Omental fat pad (tissue), 4 donors: Measurements from ENCODE around the gene PARP12. TPM values are rescaled to one million over a fixed set of nuclear protein-coding genes. Genes with fewer than 3 reads are reported as not detected.

Source experiments
- ATAC-seq: fragments of 150-250 bp; one replicate; pipeline ENCODE4 v1.9.1; 2016; ENCODE audit warnings: mild to moderate bottlenecking, moderate library complexity; ENCODE audit not compliant: low FRiP score
- DNase-seq: peaks from one replicate; pipeline ENCODE4 v3.0.0-alpha.2; 2019; ENCODE audit warnings: low spot score
- CTCF ChIP-seq, 3 donors: fragments of 450-650 bp; IDR thresholded peaks; one replicate each; pipeline ENCODE4 v1.5.1; 2016 to 2017; ENCODE audit warnings: antibody characterized with exemption in 3 of 3, mild to moderate bottlenecking in 3 of 3, moderate library complexity in 2 of 3
- total RNA-seq, 4 donors: library from RNA; depleted of rRNA; stranded (reverse); fragments of >200 nt; gene quantifications; one replicate each; pipeline ENCODE4 v1.1.0, GENCODE V29; 2016

PARP12 gene
- total RNA-seq, 4 donors from 2014 or later = 15.6 to 85.1 (median 45.6) TPM

- DNase-seq (no peak), ATAC-seq (no peak)
- TF ChIP-seq CTCF (IDR thresholded peaks at IDR 0.05) = no peak
Measured at GRCh38 chr7:139993592-139993991, 69.2 kb downstream of the PARP12 start.

- ATAC-seq = no peak
- TF ChIP-seq CTCF (IDR thresholded peaks at IDR 0.05) = no peak
- DNase-seq = no peak
Measured at GRCh38 chr7:139993169-139993568, 69.6 kb downstream of the PARP12 start.

GRCh38 chr7:139992353-139993044 lies 70.3 kb downstream of the PARP12 start:
- no peak for TF ChIP-seq CTCF (IDR thresholded peaks at IDR 0.05)
- ATAC-seq (no peak), DNase-seq (no peak)

GRCh38 chr7:139991911-139992310 lies 70.8 kb downstream of the PARP12 start:
- TF ChIP-seq CTCF (IDR thresholded peaks at IDR 0.05) = no peak
- no peak for DNase-seq
- ATAC-seq = no peak

GRCh38 chr7:139991269-139991666 lies 71.5 kb downstream of the PARP12 start:
- ATAC-seq (no peak), DNase-seq (no peak)
- TF ChIP-seq CTCF (IDR thresholded peaks at IDR 0.05) = no peak

- no peak for TF ChIP-seq CTCF (IDR thresholded peaks at IDR 0.05)
- no peak for DNase-seq
- no peak for ATAC-seq
Measured at GRCh38 chr7:139990571-139991268, 72.0 kb downstream of the PARP12 start.

GRCh38 chr7:139990142-139990535 lies 72.6 kb downstream of the PARP12 start:
- no peak for DNase-seq
- no peak for ATAC-seq
- TF ChIP-seq CTCF (IDR thresholded peaks at IDR 0.05) = no peak
